B cell (primary cell): ENCODE data around the gene UNC13C. TPM values are rescaled to one million over a fixed set of nuclear protein-coding genes. Genes with fewer than 3 reads are reported as not detected.

Experiments
- ATAC-seq: fragments of 200-7000 bp; cut with Tn5 transposase; one replicate; pipeline ENCODE4 v1.10.0; 2021; ENCODE audit warnings: low read depth, mild to moderate bottlenecking, moderate number of reproducible peaks, moderate library complexity
- CTCF ChIA-PET: fragments of 350-600 bp; sonication (Branson Sonifier 250); formaldehyde crosslinking; loops from one replicate; lab custom pipeline; 2021; ENCODE audit warnings: antibody characterized with exemption, inconsistent platforms; lab: Charles Lee
- POLR2A ChIA-PET: fragments of 350-600 bp; sonication (Branson Sonifier 250); formaldehyde crosslinking; loops from one replicate; lab custom pipeline; 2021; ENCODE audit warnings: antibody characterized with exemption; lab: Charles Lee
- DNase-seq: peaks from one replicate; pipeline ENCODE4 v3.0.0; 2013
- H2AFZ ChIP-seq: 2 replicates; pipeline ENCODE4 v1.6.1; 2012; ENCODE audit warnings: mild to moderate bottlenecking, low read depth, low read length; ENCODE audit not compliant: insufficient read depth, poor library complexity, severe bottlenecking
- H3K27ac ChIP-seq, 2 donors: 1 replicate in 1 of 2; 2 replicates in 1 of 2; pipeline ENCODE4 v1.5.1; 2012 to 2013; ENCODE audit warnings: low read length in 2 of 2, mild to moderate bottlenecking in 2 of 2, moderate library complexity in 1 of 2
- H3K27me3 ChIP-seq, 4 experiments: fragments of 200-600 bp in 1 of 4; sonication (generic) in 1 of 4; replicated peaks in 1 of 4; 1 replicate in 2 of 4; 2 replicates in 2 of 4; pipeline versions ENCODE4 v1.6.1 to v1.7.0; 2013 to 2016; ENCODE audit warnings: low read length in 3 of 4, mild to moderate bottlenecking in 2 of 4, mixed read lengths in 1 of 4, moderate library complexity in 1 of 4; ENCODE audit not compliant: insufficient read depth in 4 of 4, control insufficient read depth in 3 of 4; ENCODE audit errors: control extremely low read depth in 1 of 4
- H3K36me3 ChIP-seq, 2 experiments: replicated peaks in 1 of 2; 1 replicate in 1 of 2; 2 replicates in 1 of 2; pipeline versions ENCODE4 v1.6.1 to v1.7.1; 2013; ENCODE audit warnings: low read length in 1 of 2; ENCODE audit not compliant: insufficient read depth in 2 of 2, control insufficient read depth in 1 of 2; ENCODE audit errors: control extremely low read depth in 1 of 2, extremely low read depth in 1 of 2
- H3K4me1 ChIP-seq, 2 donors: fragments of 200-600 bp in 1 of 2; sonication (generic) in 1 of 2; 1 replicate in 1 of 2; 2 replicates in 1 of 2; pipeline versions ENCODE4 v1.5.1 to v1.6.1; 2013 to 2017; ENCODE audit warnings: low read length in 2 of 2; ENCODE audit not compliant: control insufficient read depth in 2 of 2, insufficient read depth in 2 of 2
- H3K4me2 ChIP-seq: replicated peaks from 2 replicates; pipeline ENCODE3; 2012; ENCODE audit warnings: mild to moderate bottlenecking, low read depth, low read length; ENCODE audit not compliant: poor library complexity, severe bottlenecking
- H3K4me3 ChIP-seq, 5 experiments: fragments of 200-600 bp in 1 of 5; sonication (generic) in 1 of 5; 1 replicate in 3 of 5; 2 replicates in 2 of 5; pipeline versions ENCODE4 v1.5.1 to v1.7.0; 2011 to 2016; ENCODE audit warnings: low read length in 4 of 5, mild to moderate bottlenecking in 4 of 5, low read depth in 2 of 5, control low read depth in 1 of 5, moderate library complexity in 1 of 5; ENCODE audit not compliant: insufficient read depth in 1 of 5; ENCODE audit errors: control extremely low read depth in 1 of 5, extremely low read depth in 1 of 5
- H3K79me2 ChIP-seq: fragments of 200-600 bp; sonication (generic); one replicate; pipeline ENCODE4 v1.6.0; 2016; ENCODE audit warnings: low read length; ENCODE audit not compliant: control insufficient read depth, insufficient read depth
- H3K9ac ChIP-seq: fragments of 200-600 bp; sonication (generic); 2 replicates; pipeline ENCODE4 v1.6.1; 2017; ENCODE audit warnings: mild to moderate bottlenecking, low read length, moderate library complexity
- H3K9me3 ChIP-seq, 3 donors: one replicate each; pipeline versions ENCODE4 v1.6.1 to v1.7.1; 2013; ENCODE audit warnings: low read length in 2 of 3; ENCODE audit not compliant: control insufficient read depth in 2 of 3, insufficient read depth in 1 of 3; ENCODE audit errors: control extremely low read depth in 1 of 3
- H4K20me1 ChIP-seq: 2 replicates; pipeline ENCODE4 v1.6.0; 2012; ENCODE audit warnings: mild to moderate bottlenecking, low read length; ENCODE audit not compliant: insufficient read depth, control insufficient read depth, poor library complexity, severe bottlenecking
- H3K27ac Mint-ChIP-seq: one replicate; pipeline ENCODE4 v1.8.0; 2021; ENCODE audit warnings: mixed read lengths
- H3K27me3 Mint-ChIP-seq: one replicate; pipeline ENCODE4 v1.8.0; 2021; ENCODE audit warnings: mixed read lengths
- H3K4me1 Mint-ChIP-seq: one replicate; pipeline ENCODE4 v1.8.0; 2021; ENCODE audit warnings: mixed read lengths
- H3K4me3 Mint-ChIP-seq: one replicate; pipeline ENCODE4 v1.8.0; 2021; ENCODE audit warnings: mixed read lengths
- H3K9me3 Mint-ChIP-seq: one replicate; pipeline ENCODE4 v1.8.0; 2022; ENCODE audit warnings: mixed read lengths; ENCODE audit not compliant: insufficient read depth
- CTCF ChIP-seq: fragments of 200-600 bp; IDR thresholded peaks from one replicate; pipeline ENCODE4 v1.8.0; 2022; ENCODE audit warnings: antibody characterized with exemption, mild to moderate bottlenecking
- EZH2 ChIP-seq: IDR thresholded peaks from 2 replicates; pipeline ENCODE4 v1.6.1; 2012; ENCODE audit warnings: borderline replicate concordance, low read depth, mild to moderate bottlenecking, moderate library complexity, low read length; ENCODE audit not compliant: insufficient read depth, poor library complexity, severe bottlenecking
- WGBS: methylation state at CpG from one replicate; pipeline ENCODE4 v1.1.5; 2013; ENCODE audit warnings: missing lambda C conversion rate; ENCODE audit not compliant: insufficient coverage; 5-methylcytosine and 5-hydroxymethylcytosine counted together
- intact Hi-C: fragments of 100-400 bp; cut with micrococcal nuclease; formaldehyde crosslinking; loops from one replicate; pipeline ENCODE4 v1.10.0; 2022
- polyA plus RNA-seq: library from polyadenylated mRNA; depleted of rRNA; stranded (reverse); fragments of >200 nt; gene quantifications from 2 replicates; pipeline ENCODE4 v1.2.3, GENCODE V29; 2012
- total RNA-seq, 2 donors: library from RNA; stranded (reverse); fragments of 120-200 nt in 1 of 2; gene quantifications; 1 replicate in 1 of 2; 2 replicates in 1 of 2; pipeline versions ENCODE4 v1.2.3 to v1.2.4, GENCODE V29; 2013 to 2022

UNC13C gene
- total and polyA plus RNA-seq, 2 donors (not counting 1 experiment from before 2014, with no cell fraction given), result not detected

- H3K36me3 ChIP-seq, result no peaks in the 10 kb centered on the region
- CTCF ChIA-PET, result no interaction called here
- no peak overlapping the region for H3K9ac ChIP-seq
- no peaks in the 10 kb centered on the region for H3K27me3 ChIP-seq
- no peak overlapping the region for H3K4me3 ChIP-seq
- no peaks in the 10 kb centered on the region for H3K4me1 Mint-ChIP-seq
- peaks cover 2% of the 10 kb centered on the region for H3K9me3 Mint-ChIP-seq
- DNase-seq, result no peak
- H3K27ac ChIP-seq, result no peak overlapping the region
- intact Hi-C loops, result no loop called here
- no peaks in the 10 kb centered on the region for H3K9me3 ChIP-seq
- WGBS, result no CpG with 5 or more reads among the region's 1 CpG
- no peak for ATAC-seq
- H3K27ac Mint-ChIP-seq, result no peak overlapping the region
- no peak overlapping the region for H3K4me2 ChIP-seq
- POLR2A ChIA-PET, result no interaction called here
- no peak overlapping the region for H2AFZ ChIP-seq
- H3K4me1 ChIP-seq, result no peaks in the 10 kb centered on the region
- H3K27me3 Mint-ChIP-seq, result no peaks in the 10 kb centered on the region
- H3K79me2 ChIP-seq, result no peaks in the 10 kb centered on the region
- no peak for TF ChIP-seq EZH2
- no peak for TF ChIP-seq CTCF
- H3K4me3 Mint-ChIP-seq, result no peak overlapping the region
- H4K20me1 ChIP-seq, result no peaks in the 10 kb centered on the region
Measured at GRCh38 chr15:54305138-54305537, 326.9 kb downstream of the UNC13C start.

- H3K4me1 Mint-ChIP-seq, result no peaks in the 10 kb centered on the region
- CTCF ChIA-PET, result no interaction called here
- H3K27ac Mint-ChIP-seq, result no peak overlapping the region
- H3K27me3 Mint-ChIP-seq, result no peaks in the 10 kb centered on the region
- Histone ChIP-seq H3K9me3 (no peaks in the 10 kb centered on the region), H4K20me1 (no peaks in the 10 kb centered on the region), H3K4me1 (no peaks in the 10 kb centered on the region), H3K9ac (no peak overlapping the region), H3K79me2 (no peaks in the 10 kb centered on the region), H3K36me3 (no peaks in the 10 kb centered on the region), H2AFZ (no peak overlapping the region), H3K4me3 (no peak overlapping the region), H3K27ac (no peak overlapping the region), H3K4me2 (no peak overlapping the region), H3K27me3 (no peaks in the 10 kb centered on the region)
- POLR2A ChIA-PET, result no interaction called here
- no peak for TF ChIP-seq EZH2
- TF ChIP-seq CTCF, result no peak
- no peak for DNase-seq
- H3K9me3 Mint-ChIP-seq, result peaks cover 2% of the 10 kb centered on the region
- WGBS, result 56% methylated on average over 1 of the region's 3 CpGs
- H3K4me3 Mint-ChIP-seq, result no peak overlapping the region
- no peak for ATAC-seq
- intact Hi-C loops, result no loop called here
Measured at GRCh38 chr15:54307252-54307902, 329.1 kb downstream of the UNC13C start.
